HG02884 (cell line): ENCODE results near the gene REG3A.

Source experiments
- ATAC-seq: cut with Tn5 transposase; IDR thresholded peaks from one replicate; pipeline ENCODE4 v1.9.1; 2021; ENCODE audit warnings: mild to moderate bottlenecking, moderate library complexity; ENCODE audit not compliant: unreplicated experiment

The REG3A gene

DNA sequence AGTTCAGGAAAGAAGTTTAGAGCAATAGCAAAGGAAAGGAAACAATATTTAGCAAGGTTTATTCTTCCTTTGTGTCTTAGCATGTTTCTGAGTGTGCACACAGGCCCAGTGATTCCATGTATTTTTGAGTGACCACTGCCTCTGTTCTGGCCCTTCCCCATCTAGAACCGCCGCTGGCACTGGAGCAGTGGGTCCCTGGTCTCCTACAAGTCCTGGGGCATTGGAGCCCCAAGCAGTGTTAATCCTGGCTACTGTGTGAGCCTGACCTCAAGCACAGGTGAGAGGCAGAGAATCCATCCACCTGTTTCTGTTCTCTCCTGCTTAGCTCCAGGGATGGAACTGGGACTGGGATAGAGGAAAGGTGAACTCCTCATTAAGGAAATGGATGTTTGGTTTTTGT lies 36.9 kb downstream of the REG3A start:
- ATAC-seq, result no peak

DNA sequence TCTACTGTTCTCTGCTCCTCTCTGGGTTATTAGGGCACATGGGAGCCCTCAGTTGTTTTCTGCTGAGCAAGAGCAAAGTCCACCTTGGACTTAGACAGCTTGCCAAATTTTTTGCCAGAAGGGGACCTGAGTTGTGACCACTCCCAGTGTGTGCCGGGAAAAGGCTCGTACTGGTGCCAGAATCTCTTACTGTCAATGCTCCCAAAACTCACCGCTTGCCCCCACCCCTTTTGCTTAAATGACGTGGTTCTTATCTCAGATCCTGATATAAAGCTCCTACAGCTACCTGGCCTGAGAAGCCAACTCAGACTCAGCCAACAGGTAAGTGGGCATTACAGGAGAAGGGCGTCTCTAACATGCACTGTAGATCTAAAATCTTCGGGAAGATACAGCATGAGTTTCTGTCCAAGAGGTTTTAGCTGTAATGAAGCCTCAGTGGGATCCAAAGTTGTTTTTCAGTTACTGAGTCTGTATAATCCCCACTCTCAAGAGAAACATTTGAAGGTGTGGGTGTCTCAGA lies 39.3 kb downstream of the REG3A start, which contains the start of gene REG1A:
REG1A (plus strand) TSS at position 295 of the 520 bp plus-strand sequence. CDS start 374 bp downstream, outside the sequence.
- no peak for ATAC-seq

DNA sequence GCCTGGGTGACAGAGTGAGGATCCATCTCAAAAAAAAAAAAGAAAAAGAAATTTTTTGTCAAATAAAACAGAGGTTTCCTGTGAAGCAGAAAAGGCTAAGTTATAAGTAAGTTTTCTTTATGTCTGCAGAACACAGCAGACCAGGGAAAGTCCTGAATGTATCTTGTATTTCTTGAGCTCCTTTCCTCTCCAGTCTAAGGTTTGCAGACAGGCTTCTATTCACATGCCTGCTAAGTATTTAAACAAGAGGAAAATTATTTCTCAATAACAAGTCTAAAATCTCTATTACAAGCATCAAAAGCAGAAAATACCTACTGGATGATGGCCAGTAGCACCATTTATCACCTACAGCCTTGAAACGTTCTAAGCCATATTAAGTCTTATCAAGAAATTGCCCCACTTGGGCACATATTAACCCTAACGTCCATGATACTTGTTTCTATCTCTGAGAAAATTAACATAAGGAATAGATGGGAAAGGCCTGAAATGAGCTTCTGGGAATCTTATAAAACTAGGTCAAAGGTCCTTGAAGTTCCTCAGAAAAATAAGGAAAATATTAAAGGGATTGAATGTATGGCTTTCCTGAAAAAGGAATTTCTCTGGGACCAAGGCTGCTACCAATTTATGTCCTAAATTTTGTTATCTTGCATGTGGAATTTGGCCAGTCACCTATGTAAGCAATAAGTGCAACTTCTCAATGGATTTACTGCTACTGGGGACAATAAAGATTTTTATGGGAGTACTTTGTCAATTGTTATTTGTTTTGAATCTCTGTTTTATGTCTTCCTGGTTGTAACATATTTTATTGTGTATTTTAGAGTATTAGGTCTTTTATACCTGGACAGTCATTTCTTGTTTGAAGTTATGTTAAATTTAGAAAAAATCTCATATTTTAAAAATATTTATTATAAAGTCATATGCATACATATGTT lies 42.3 kb downstream of the REG3A start:
- ATAC-seq, result no peak

DNA sequence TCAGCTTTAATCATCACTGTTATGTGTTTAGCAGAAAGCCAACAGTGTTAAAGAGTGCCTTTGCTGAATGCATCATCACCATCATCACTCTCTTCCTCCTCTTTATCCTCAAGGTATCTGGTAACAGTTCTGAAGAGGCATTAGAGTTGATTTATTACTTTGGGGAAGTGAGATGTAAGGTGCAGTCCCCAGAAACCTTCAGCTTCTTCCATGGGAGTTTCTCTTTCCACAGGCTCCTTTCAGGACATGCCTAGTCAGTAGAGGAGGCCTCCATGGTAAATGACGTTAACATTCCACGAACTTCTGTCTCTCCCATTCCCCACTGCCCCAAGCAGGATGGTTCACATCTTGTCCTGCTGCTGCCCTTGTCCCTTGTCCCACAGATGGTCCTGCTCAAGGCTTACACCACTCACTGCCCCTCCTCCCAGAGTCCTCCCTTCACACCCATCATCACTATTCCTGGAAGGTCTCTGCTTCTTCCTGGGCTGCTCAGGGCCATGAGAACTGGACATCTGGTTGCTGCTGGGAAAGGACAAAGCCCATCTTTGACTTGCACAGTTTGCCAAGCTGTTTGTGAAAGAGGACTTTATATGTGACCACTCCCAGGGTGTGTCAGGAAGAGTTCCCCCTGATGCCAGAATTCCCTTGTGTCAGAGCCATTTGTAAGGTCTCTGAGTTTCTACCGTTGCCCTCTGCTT lies 44.6 kb downstream of the REG3A start:
- ATAC-seq, result no peak

DNA sequence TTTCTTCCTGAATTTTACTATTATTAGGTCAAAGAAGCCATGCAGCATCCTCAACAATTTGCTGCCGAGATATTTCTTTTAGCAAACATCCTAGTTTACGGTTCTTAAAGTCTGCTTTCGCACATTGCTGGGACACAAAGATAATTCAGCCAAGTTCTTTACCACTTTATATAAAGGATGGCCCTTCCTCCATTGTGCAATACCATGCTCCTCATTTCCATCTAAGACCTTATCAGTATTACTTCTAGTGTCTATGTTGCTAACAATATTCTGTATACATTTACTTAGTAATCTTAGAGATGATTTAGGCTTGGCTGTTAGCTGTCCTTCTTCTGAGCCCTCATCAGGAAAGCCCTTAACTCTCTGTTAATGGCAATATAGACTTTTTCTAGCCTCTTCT lies 47.3 kb downstream of the REG3A start:
- no peak for ATAC-seq
